ENCODE data around the gene ZNF664.

The ZNF664 gene

GRCh38 chr12:124015494-124016461, 42.8 kb downstream of the ZNF664 start:
- DNase-seq = no peak

- DNase-seq = no peak
These were observed 44.0 kb downstream of the ZNF664 start for GRCh38 chr12:124017064-124017463.

GRCh38 chr12:124018539-124018938, 45.5 kb downstream of the ZNF664 start:
- DNase-seq = no peak

- DNase-seq = no peak
These were observed 46.1 kb downstream of the ZNF664 start for GRCh38 chr12:124019115-124019514.

GRCh38 chr12:124020514-124020949, 47.5 kb downstream of the ZNF664 start:
- DNase-seq = no peak

- no peak for DNase-seq
These were observed 48.0 kb downstream of the ZNF664 start for GRCh38 chr12:124021007-124021406.

GRCh38 chr12:124022161-124022560, 49.1 kb downstream of the ZNF664 start:
- no peak for DNase-seq

- DNase-seq = no peak
These were observed 51.3 kb downstream of the ZNF664 start for GRCh38 chr12:124024263-124024678.

- DNase-seq = no peak
These were observed 51.8 kb downstream of the ZNF664 start for GRCh38 chr12:124024776-124025175.

- DNase-seq = no peak
These were observed 52.6 kb downstream of the ZNF664 start for GRCh38 chr12:124025661-124026060.

- DNase-seq = no peak
These were observed 54.0 kb downstream of the ZNF664 start for GRCh38 chr12:124026755-124027745.

GRCh38 chr12:124027753-124028554, 54.9 kb downstream of the ZNF664 start:
- no peak for DNase-seq

GRCh38 chr12:124028555-124028925, 55.5 kb downstream of the ZNF664 start:
- no peak for DNase-seq

- DNase-seq = no peak
These were observed 57.0 kb downstream of the ZNF664 start for GRCh38 chr12:124030008-124030407.

- no peak for DNase-seq
These were observed 57.5 kb downstream of the ZNF664 start for GRCh38 chr12:124030510-124030909.

GRCh38 chr12:124031058-124031457, 58.0 kb downstream of the ZNF664 start:
- no peak for DNase-seq

GRCh38 chr12:124032265-124032886, 59.4 kb downstream of the ZNF664 start:
- peak; percentile 33 for DNase-seq

- no peak for DNase-seq
These were observed 60.8 kb downstream of the ZNF664 start for GRCh38 chr12:124033859-124034258.

- no peak for DNase-seq
These were observed 61.3 kb downstream of the ZNF664 start for GRCh38 chr12:124034297-124034696.

GRCh38 chr12:124035163-124035562, 62.1 kb downstream of the ZNF664 start:
- DNase-seq = no peak

GRCh38 chr12:124036171-124036598, 63.2 kb downstream of the ZNF664 start:
- no peak for DNase-seq

- DNase-seq = peak; percentile 67
These were observed 63.7 kb downstream of the ZNF664 start for GRCh38 chr12:124036657-124037109.

Measured in CD4-positive, alpha-beta T cell treated with Interleukin-17A for 4 hours (primary cell).